ENCODE results near the gene NRXN3.

The NRXN3 gene

GRCh38 chr14:78788467-78789360 lies 618.5 kb downstream of the NRXN3 start:
- H3K79me2 ChIP-seq (ENCODE audit: control insufficient read depth, insufficient read depth, low read length, unreplicated experiment) = no peaks in the 10 kb centered on the region
- H3K4me3 ChIP-seq (ENCODE audit: low read depth, low read length) = no peak overlapping the region
- H3K27ac ChIP-seq (ENCODE audit: low read depth, low read length) = no peak overlapping the region
- H3K4me1 ChIP-seq (ENCODE audit: control insufficient read depth, insufficient read depth, low read length, unreplicated experiment) = no peaks in the 10 kb centered on the region
- no peak overlapping the region for H2AFZ ChIP-seq (ENCODE audit: low read length, unreplicated experiment)
- H3K36me3 ChIP-seq (ENCODE audit: insufficient read depth, low read length) = no peaks in the 10 kb centered on the region
- no peaks in the 10 kb centered on the region for H3K27me3 ChIP-seq (ENCODE audit: insufficient read depth, low read length)

GRCh38 chr14:78790271-78790670 lies 620.1 kb downstream of the NRXN3 start:
- Histone ChIP-seq H3K27me3 (ENCODE audit: insufficient read depth, low read length) (no peaks in the 10 kb centered on the region), H3K36me3 (ENCODE audit: insufficient read depth, low read length) (no peaks in the 10 kb centered on the region), H3K4me1 (ENCODE audit: control insufficient read depth, insufficient read depth, low read length, unreplicated experiment) (no peaks in the 10 kb centered on the region), H3K4me3 (ENCODE audit: low read depth, low read length) (no peak overlapping the region), H2AFZ (ENCODE audit: low read length, unreplicated experiment) (no peak overlapping the region), H3K27ac (ENCODE audit: low read depth, low read length) (no peak overlapping the region), H3K79me2 (ENCODE audit: control insufficient read depth, insufficient read depth, low read length, unreplicated experiment) (no peaks in the 10 kb centered on the region)

GRCh38 chr14:78798757-78799156 lies 628.6 kb downstream of the NRXN3 start:
- Histone ChIP-seq H3K36me3 (ENCODE audit: insufficient read depth, low read length) (no peaks in the 10 kb centered on the region), H3K27ac (ENCODE audit: low read depth, low read length) (no peak overlapping the region)

GRCh38 chr14:78805570-78805969 lies 635.4 kb downstream of the NRXN3 start:
- H3K79me2 ChIP-seq (ENCODE audit: control insufficient read depth, insufficient read depth, low read length, unreplicated experiment) = no peaks in the 10 kb centered on the region
- H3K4me3 ChIP-seq (ENCODE audit: low read depth, low read length) = no peak overlapping the region
- no peak overlapping the region for H2AFZ ChIP-seq (ENCODE audit: low read length, unreplicated experiment)
- no peaks in the 10 kb centered on the region for H3K27me3 ChIP-seq (ENCODE audit: insufficient read depth, low read length)
- no peaks in the 10 kb centered on the region for H3K36me3 ChIP-seq (ENCODE audit: insufficient read depth, low read length)
- no peak overlapping the region for H3K27ac ChIP-seq (ENCODE audit: low read depth, low read length)
- no peaks in the 10 kb centered on the region for H3K4me1 ChIP-seq (ENCODE audit: control insufficient read depth, insufficient read depth, low read length, unreplicated experiment)

More at GRCh38 chr14:78798757-78799156, 628.6 kb downstream of the NRXN3 start:
- Histone ChIP-seq H3K4me3 (ENCODE audit: low read depth, low read length) (no peak overlapping the region), H3K4me1 (ENCODE audit: control insufficient read depth, insufficient read depth, low read length, unreplicated experiment) (no peaks in the 10 kb centered on the region), H3K27me3 (ENCODE audit: insufficient read depth, low read length) (no peaks in the 10 kb centered on the region), H2AFZ (ENCODE audit: low read length, unreplicated experiment) (no peak overlapping the region), H3K79me2 (ENCODE audit: control insufficient read depth, insufficient read depth, low read length, unreplicated experiment) (no peaks in the 10 kb centered on the region)

- Histone ChIP-seq H3K4me3 (ENCODE audit: low read depth, low read length) (no peak overlapping the region), H3K27ac (ENCODE audit: low read depth, low read length) (no peak overlapping the region), H3K79me2 (ENCODE audit: control insufficient read depth, insufficient read depth, low read length, unreplicated experiment) (no peaks in the 10 kb centered on the region), H2AFZ (ENCODE audit: low read length, unreplicated experiment) (no peak overlapping the region), H3K4me1 (ENCODE audit: control insufficient read depth, insufficient read depth, low read length, unreplicated experiment) (no peaks in the 10 kb centered on the region), H3K27me3 (ENCODE audit: insufficient read depth, low read length) (no peaks in the 10 kb centered on the region), H3K36me3 (ENCODE audit: insufficient read depth, low read length) (no peaks in the 10 kb centered on the region)
Observed at GRCh38 chr14:78823035-78823434, 652.9 kb downstream of the NRXN3 start.

GRCh38 chr14:78823516-78823915 lies 653.3 kb downstream of the NRXN3 start:
- Histone ChIP-seq H3K4me3 (ENCODE audit: low read depth, low read length) (no peak overlapping the region), H3K36me3 (ENCODE audit: insufficient read depth, low read length) (no peaks in the 10 kb centered on the region), H3K27me3 (ENCODE audit: insufficient read depth, low read length) (no peaks in the 10 kb centered on the region), H3K79me2 (ENCODE audit: control insufficient read depth, insufficient read depth, low read length, unreplicated experiment) (no peaks in the 10 kb centered on the region), H3K27ac (ENCODE audit: low read depth, low read length) (no peak overlapping the region), H2AFZ (ENCODE audit: low read length, unreplicated experiment) (no peak overlapping the region), H3K4me1 (ENCODE audit: control insufficient read depth, insufficient read depth, low read length, unreplicated experiment) (no peaks in the 10 kb centered on the region)

- peaks cover 8% of the 10 kb centered on the region for H3K27me3 ChIP-seq (ENCODE audit: insufficient read depth, low read length)
- H3K79me2 ChIP-seq (ENCODE audit: control insufficient read depth, insufficient read depth, low read length, unreplicated experiment) = no peaks in the 10 kb centered on the region
- no peak overlapping the region for H3K27ac ChIP-seq (ENCODE audit: low read depth, low read length)
- no peak overlapping the region for H3K4me3 ChIP-seq (ENCODE audit: low read depth, low read length)
- no peak overlapping the region for H2AFZ ChIP-seq (ENCODE audit: low read length, unreplicated experiment)
- H3K36me3 ChIP-seq (ENCODE audit: insufficient read depth, low read length) = no peaks in the 10 kb centered on the region
- H3K4me1 ChIP-seq (ENCODE audit: control insufficient read depth, insufficient read depth, low read length, unreplicated experiment) = no peaks in the 10 kb centered on the region
Observed at GRCh38 chr14:78829274-78829673, 659.1 kb downstream of the NRXN3 start.

- Histone ChIP-seq H3K27ac (ENCODE audit: low read depth, low read length) (no peak overlapping the region), H3K4me1 (ENCODE audit: control insufficient read depth, insufficient read depth, low read length, unreplicated experiment) (no peaks in the 10 kb centered on the region), H3K79me2 (ENCODE audit: control insufficient read depth, insufficient read depth, low read length, unreplicated experiment) (no peaks in the 10 kb centered on the region), H3K36me3 (ENCODE audit: insufficient read depth, low read length) (no peaks in the 10 kb centered on the region), H3K27me3 (ENCODE audit: insufficient read depth, low read length) (peaks cover 41% of the 10 kb centered on the region), H2AFZ (ENCODE audit: low read length, unreplicated experiment) (no peak overlapping the region), H3K4me3 (ENCODE audit: low read depth, low read length) (no peak overlapping the region)
Observed at GRCh38 chr14:78834766-78835451, 664.7 kb downstream of the NRXN3 start.

GRCh38 chr14:78835909-78836308 lies 665.7 kb downstream of the NRXN3 start:
- Histone ChIP-seq H3K4me1 (ENCODE audit: control insufficient read depth, insufficient read depth, low read length, unreplicated experiment) (no peaks in the 10 kb centered on the region), H3K79me2 (ENCODE audit: control insufficient read depth, insufficient read depth, low read length, unreplicated experiment) (no peaks in the 10 kb centered on the region), H2AFZ (ENCODE audit: low read length, unreplicated experiment) (no peak overlapping the region), H3K36me3 (ENCODE audit: insufficient read depth, low read length) (no peaks in the 10 kb centered on the region), H3K27me3 (ENCODE audit: insufficient read depth, low read length) (peaks cover 50% of the 10 kb centered on the region), H3K4me3 (ENCODE audit: low read depth, low read length) (no peak overlapping the region), H3K27ac (ENCODE audit: low read depth, low read length) (no peak overlapping the region)

- Histone ChIP-seq H3K36me3 (ENCODE audit: insufficient read depth, low read length) (no peaks in the 10 kb centered on the region), H3K27me3 (ENCODE audit: insufficient read depth, low read length) (peaks cover 56% of the 10 kb centered on the region), H3K79me2 (ENCODE audit: control insufficient read depth, insufficient read depth, low read length, unreplicated experiment) (no peaks in the 10 kb centered on the region), H2AFZ (ENCODE audit: low read length, unreplicated experiment) (no peak overlapping the region), H3K4me3 (ENCODE audit: low read depth, low read length) (no peak overlapping the region), H3K4me1 (ENCODE audit: control insufficient read depth, insufficient read depth, low read length, unreplicated experiment) (no peaks in the 10 kb centered on the region), H3K27ac (ENCODE audit: low read depth, low read length) (no peak overlapping the region)
Observed at GRCh38 chr14:78836777-78837176, 666.6 kb downstream of the NRXN3 start.

- Histone ChIP-seq H3K27ac (ENCODE audit: low read depth, low read length) (no peak overlapping the region), H3K4me1 (ENCODE audit: control insufficient read depth, insufficient read depth, low read length, unreplicated experiment) (no peaks in the 10 kb centered on the region), H3K4me3 (ENCODE audit: low read depth, low read length) (no peak overlapping the region), H3K79me2 (ENCODE audit: control insufficient read depth, insufficient read depth, low read length, unreplicated experiment) (no peaks in the 10 kb centered on the region), H3K27me3 (ENCODE audit: insufficient read depth, low read length) (peaks cover 50% of the 10 kb centered on the region), H3K36me3 (ENCODE audit: insufficient read depth, low read length) (no peaks in the 10 kb centered on the region), H2AFZ (ENCODE audit: low read length, unreplicated experiment) (no peak overlapping the region)
Observed at GRCh38 chr14:78838959-78839358, 668.8 kb downstream of the NRXN3 start.

Measured in ACC112 (cell line).